Muscle of back (tissue), 13 donors: ENCODE results near the gene KRT2. TPM values are rescaled to one million over a fixed set of nuclear protein-coding genes. Genes with fewer than 3 reads are reported as not detected.

ENCODE experiments used
- DNase-seq, 3 donors: peaks; one replicate each; pipeline versions ENCODE4 v3.0.0 to v3.0.0-alpha.2; 2013
- long read RNA-seq, 9 donors: transcript quantifications; one replicate each; lab custom pipeline, GENCODE V29; 2026
- polyA plus RNA-seq, 10 donors: library from polyadenylated mRNA; unstranded; fragments of 120-200 nt; gene quantifications; one replicate each; pipeline ENCODE4 v1.2.1, GENCODE V29; 2013; ENCODE audit not compliant: insufficient read length in 10 of 10

The KRT2 gene
- polyA plus RNA-seq = 1 to 10 TPM in 1 of 10 donors, under 1 TPM in 1, not detected in 8; 0.08 to 1.8 TPM
- long read RNA-seq, donor 1 = 0 reads
- long read RNA-seq, donor 2 = 0 reads
- long read RNA-seq, donor 3 = 0 reads
- long read RNA-seq, donor 4 = 0 reads
- long read RNA-seq, donor 5 = 0 reads
- long read RNA-seq, donor 6 = 0 reads
- long read RNA-seq, donor 7 = 0 reads
- long read RNA-seq, donor 8 = 0 reads
- long read RNA-seq, donor 9 = 0 reads

- no peak for DNase-seq
These were observed at the start of gene KRT2 for GRCh38 chr12:52651726-52652261. KRT2 (minus strand) TSS chr12:52652211; CDS start chr12:52652142, 69 bp downstream.

GRCh38 chr12:52701281-52701680 is 49.3 kb upstream of the KRT2 start:
- DNase-seq = no peak

- DNase-seq = peak in 1 of 3 donors; percentile 23
These were observed 47.9 kb upstream of the KRT2 start for GRCh38 chr12:52699960-52700359.

- DNase-seq = no peak
These were observed 47.4 kb upstream of the KRT2 start for GRCh38 chr12:52699373-52699772.

- no peak for DNase-seq
These were observed 46.8 kb upstream of the KRT2 start for GRCh38 chr12:52698651-52699340.

GRCh38 chr12:52697058-52697582 is 45.1 kb upstream of the KRT2 start:
- no peak for DNase-seq

GRCh38 chr12:52696588-52696987 is 44.6 kb upstream of the KRT2 start:
- no peak for DNase-seq

- no peak for DNase-seq
These were observed 43.0 kb upstream of the KRT2 start for GRCh38 chr12:52695039-52695438.

GRCh38 chr12:52694151-52694550 is 42.1 kb upstream of the KRT2 start:
- DNase-seq = no peak

- DNase-seq = no peak
These were observed 41.2 kb upstream of the KRT2 start for GRCh38 chr12:52693261-52693660.

- no peak for DNase-seq
These were observed 40.2 kb upstream of the KRT2 start for GRCh38 chr12:52692254-52692653.

- no peak for DNase-seq
These were observed 39.8 kb upstream of the KRT2 start for GRCh38 chr12:52691841-52692150.

- DNase-seq = peak in 1 of 3 donors; percentile 15
These were observed 39.2 kb upstream of the KRT2 start for GRCh38 chr12:52691076-52691840.

GRCh38 chr12:52690351-52691075 is 38.5 kb upstream of the KRT2 start:
- DNase-seq = no peak

- DNase-seq = no peak
These were observed 37.9 kb upstream of the KRT2 start for GRCh38 chr12:52689936-52690335.

- DNase-seq = no peak
These were observed 37.2 kb upstream of the KRT2 start for GRCh38 chr12:52689239-52689638.

GRCh38 chr12:52688481-52688880 is 36.5 kb upstream of the KRT2 start:
- no peak for DNase-seq

GRCh38 chr12:52687497-52688385 is 35.7 kb upstream of the KRT2 start:
- DNase-seq = no peak

- no peak for DNase-seq
These were observed 34.9 kb upstream of the KRT2 start for GRCh38 chr12:52686756-52687487.

GRCh38 chr12:52686063-52686462 is 34.1 kb upstream of the KRT2 start:
- no peak for DNase-seq
